LNCAP (cell line): ENCODE results near the gene F13A1.

Experiments
- CTCF ChIP-seq: fragments of 450-650 bp; IDR thresholded peaks from 2 replicates; pipeline ENCODE4 v1.5.1; 2017; ENCODE audit warnings: mild to moderate bottlenecking

F13A1 gene

DNA sequence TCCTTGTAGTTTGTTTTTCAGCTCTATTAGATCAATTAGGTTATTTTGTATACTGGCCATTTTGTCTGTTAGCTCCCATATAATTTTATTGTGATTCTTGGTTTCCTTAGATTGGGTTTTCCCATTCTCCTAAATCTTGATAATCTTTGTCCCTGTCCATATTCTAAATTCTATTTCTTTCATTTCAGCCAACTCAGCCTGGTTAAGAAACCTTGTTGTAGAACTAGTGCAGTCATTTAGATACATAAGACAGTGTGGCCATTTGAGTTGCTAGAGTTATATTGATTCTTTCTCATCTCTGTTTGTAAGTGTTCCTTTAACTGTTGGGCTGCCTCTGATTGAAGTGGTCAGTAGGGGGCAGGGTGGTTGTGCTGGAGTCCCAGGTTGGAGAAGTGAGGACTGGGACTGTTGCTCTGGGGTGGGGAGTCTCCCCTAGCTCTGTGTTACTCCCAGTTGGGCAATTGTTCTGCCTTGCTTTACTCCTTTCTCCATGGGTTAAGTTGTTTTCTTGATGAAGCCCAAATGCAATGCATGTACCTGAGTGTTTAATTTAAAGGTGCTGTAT lies 214.9 kb downstream of the F13A1 start:
- TF ChIP-seq CTCF, result no peak; the same call in 1 of the 2 replicates
